Motor neuron (in vitro differentiated cells): Measurements from ENCODE around the gene GFM2. TPM values are rescaled to one million over a fixed set of nuclear protein-coding genes. Genes with fewer than 3 reads are reported as not detected.

Experiments used
- total RNA-seq, 8 experiments: library from RNA; unstranded; fragments of 300-600 nt; gene quantifications; 2 replicates each; pipeline versions ENCODE4 v1.2.3 to v1.2.4, GENCODE V29; 2022

The GFM2 gene
- total RNA-seq, 8 experiments from 2014 or later, result 29.4 to 58.9 (median 39.3) TPM

Other genes starting within 250 kb of the GFM2 start
- 100 to 1,000 TPM in 1 of 8 experiments, 10 to 100 TPM in 5, 1 to 10 TPM in 2; 3.4 to 159 (median 32.7) TPM for gene ENC1, start 126.4 kb downstream of the GFM2 start, total RNA-seq
- gene HEXB, start 81.9 kb downstream of the GFM2 start, total RNA-seq, result 100 to 1,000 TPM in 2 of 8 experiments, 10 to 100 TPM in 6; 21.8 to 275 (median 46.6) TPM
- gene NSA2, start 132 bp upstream of the GFM2 start, total RNA-seq, result 100 to 1,000 TPM in 6 of 8 experiments, 10 to 100 TPM in 2; 90.6 to 166 (median 114) TPM
- 10 to 100 TPM in 5 of 8 experiments, 1 to 10 TPM in 2, under 1 TPM in 1; 0.15 to 42.6 (median 18.9) TPM for gene FAM169A, start 99.3 kb upstream of the GFM2 start, total RNA-seq